Heart left ventricle (tissue), 16 donors: ENCODE data around the gene TOMM40L. TPM values are rescaled to one million over a fixed set of nuclear protein-coding genes. Genes with fewer than 3 reads are reported as not detected.

Experiments
- ATAC-seq, 4 donors: fragments of 200-7000 bp; cut with Tn5 transposase; one replicate each; pipeline ENCODE4 v1.9.1; 2020 to 2022; ENCODE audit warnings: moderate library complexity in 4 of 4, mild to moderate bottlenecking in 3 of 4, moderate number of reproducible peaks in 1 of 4
- DNase-seq, 5 donors: peaks; one replicate each; pipeline ENCODE4 v3.0.0-alpha.2; 2020
- H3K27ac ChIP-seq, 12 donors: fragments of 200-600 bp; sonication (generic) in 4 of 12; one replicate each; pipeline versions ENCODE4 v1.5.0 to v1.8.0; 2016 to 2022; ENCODE audit warnings: mild to moderate bottlenecking in 2 of 12
- H3K27me3 ChIP-seq, 9 donors: fragments of 200-600 bp; sonication (generic) in 2 of 9; one replicate each; pipeline versions ENCODE4 v1.5.1 to v1.8.0; 2016 to 2022; ENCODE audit warnings: mild to moderate bottlenecking in 3 of 9
- H3K36me3 ChIP-seq, 9 donors: fragments of 200-600 bp; sonication (generic) in 2 of 9; one replicate each; pipeline versions ENCODE4 v1.5.0 to v1.8.0; 2018 to 2022; ENCODE audit warnings: mild to moderate bottlenecking in 2 of 9
- H3K4me1 ChIP-seq, 12 donors: fragments of 200-600 bp; sonication (generic) in 4 of 12; one replicate each; pipeline versions ENCODE4 v1.5.0 to v1.8.0; 2016 to 2022; ENCODE audit warnings: mild to moderate bottlenecking in 3 of 12
- H3K4me3 ChIP-seq, 12 donors: fragments of 200-600 bp; sonication (generic) in 4 of 12; one replicate each; pipeline versions ENCODE4 v1.5.0 to v1.8.0; 2017 to 2022; ENCODE audit warnings: mild to moderate bottlenecking in 9 of 12, moderate library complexity in 4 of 12
- H3K9me3 ChIP-seq, 12 donors: fragments of 200-600 bp; sonication (generic) in 4 of 12; one replicate each; pipeline versions ENCODE4 v1.5.0 to v1.8.0; 2016 to 2022; ENCODE audit warnings: mild to moderate bottlenecking in 1 of 12
- CTCF ChIP-seq, 12 donors: fragments of 200-600 bp; sonication (generic) in 4 of 12; IDR thresholded peaks; one replicate each; pipeline versions ENCODE4 v1.5.0 to v1.8.0; 2018 to 2022; ENCODE audit warnings: antibody characterized with exemption in 12 of 12, mild to moderate bottlenecking in 5 of 12
- POLR2A ChIP-seq, 2 donors: fragments of 450-650 bp; IDR thresholded peaks; one replicate each; pipeline ENCODE4 v1.6.1; 2017; ENCODE audit warnings: antibody characterized with exemption in 2 of 2, mild to moderate bottlenecking in 2 of 2, moderate library complexity in 2 of 2
- WGBS, 4 donors: extraction: QIAGEN DNeasy Blood & Tissue Kit in 2 of 4; methylation state at CpG; one replicate each; pipeline versions ENCODE4 v1.1.5 to v1.1.7; 2013 to 2018; 5-methylcytosine and 5-hydroxymethylcytosine counted together
- intact Hi-C, 10 donors: fragments of 100-400 bp; cut with DNase I; formaldehyde crosslinking; loops; one replicate each; pipeline versions ENCODE4 v1.11.1 to v1.14.2; 2022
- long read RNA-seq, 3 donors: library from polyadenylated mRNA; unstranded; transcript quantifications; one replicate each; pipeline ENCODE4 v2.0.0, GENCODE V29; 2020 to 2021
- polyA plus RNA-seq, 2 donors: library from polyadenylated mRNA; stranded (reverse); fragments of 200-250 nt; gene quantifications; one replicate each; pipeline ENCODE4 v1.2.3, GENCODE V29; 2013
- total RNA-seq, 9 donors: library from RNA; depleted of rRNA in 2 of 9; stranded (reverse); fragments of >200 nt in 2 of 9; fragmentation: NEBNext Ultra II Directional in 3 of 9; extraction: Animal tissue kit (Norgen Biotek cat#: 25700) in 3 of 9; gene quantifications; one replicate each; pipeline versions ENCODE4 v1.1.0 to v1.2.4, GENCODE V29; 2016 to 2023
- donor health status: ischemic (EF 13 %, LVEDD 7.1; RV severe dilation, severe dysfunction).
- donor health status: healthy with polysubstance abuse.
- donor health status: DM: no; HTN: yes; CAD: no.
- donor health status: DM: no; HTN: no; CAD: no.
- donor health status: ischemic (EF 25% LVEDD 6.9; RV normal size, moderate dysfunction).
- donor health status: ischemic (EF 25% LVEDD 5.7; RV mildly dilated, moderate dysfunction).
- donor health status: healthy.
- donor health status: DM: yes; HTN: yes; CAD: no.
- donor health status: ischemic (EF 35%, LVEDD 5.7; RV mildly dilated, moderate dysfunction).
- donor health status: nonischemic (EF 11% LVEDD 7.7; RV severe dilation, severe dysfunction).
- donor health status: DM: yes; HTN: yes; CAD: no.
- donor health status: PGD.
- donor health status: ischemic (EF 29% LVEDD 5.4; RV normal size, mild dysfunction).
- donor health status: nonischemic (EF 23%, LVEDD 6.1; RV moderate dilation, normal function).

The TOMM40L gene
- total RNA-seq (10 to 100 TPM; 24.1 to 37.1 (median 31.1) TPM), polyA plus RNA-seq (10 to 100 TPM; 28.8 to 29.1 TPM)
- long read RNA-seq, donor 1, transcript TOMM40L-202 (10 exons, 2,708 nt), result major isoform, 12 of 26 reads
- long read RNA-seq, donor 1, partial matches to known transcripts, result 2 of 26 reads
- long read RNA-seq, donor 1, other reads (novel, unspliced or antisense), result 11 of 26 reads
- long read RNA-seq, donor 2, transcript TOMM40L-202 (10 exons, 2,708 nt), result major isoform, 19 of 53 reads
- long read RNA-seq, donor 2, partial matches to known transcripts, result 10 of 53 reads
- long read RNA-seq, donor 2, other reads (novel, unspliced or antisense), result 19 of 53 reads
- long read RNA-seq, donor 3, transcript TOMM40L-202 (10 exons, 2,708 nt), result major isoform, 7 of 21 reads
- long read RNA-seq, donor 3, partial matches to known transcripts, result 3 of 21 reads
- long read RNA-seq, donor 3, other reads (novel, unspliced or antisense), result 9 of 21 reads

GRCh38 chr1:161225534-161226319 lies at the start of gene TOMM40L:
Gene TOMM40L (plus strand): TSS chr1:161226060. CDS start chr1:161226490, 430 bp downstream.
- DNase-seq (peak; percentile 92 to 96 (median 94)), ATAC-seq (peak; percentile 95 to 97 (median 96))
- peak within 1 kb of the TSS; percentile 74 to 94 (median 86) for H3K27ac ChIP-seq
- peaks cover 0 to 32% (median 27%) of the 10 kb centered on the region in 9 donors for H3K36me3 ChIP-seq
- TF ChIP-seq CTCF (IDR thresholded peaks at IDR 0.05) (peak; percentile 32 to 75 (median 56)), POLR2A (IDR thresholded peaks at IDR 0.05) (peak in 1 of 2 donors; percentile 24)
- intact Hi-C loops, result loop anchor here (1.0 to 10.0 kb wide), 18 partner anchors 15 to 162 kb away; partner anchors contain the start of genes SDHC (in 5 of the 10), NDUFS2 (in 3 of the 10) and CFAP126 (in 2 of the 10)
- H3K4me3 ChIP-seq, result peak within 1 kb of the TSS; percentile 44 to 82 (median 75)
- H3K9me3 ChIP-seq, result no peaks in the 10 kb centered on the region
- H3K4me1 ChIP-seq, result peaks cover 0 to 32% (median 18%) of the 10 kb centered on the region in 12 donors
- 4 to 7% (median 6%) methylated on average over 16 of the region's 16 CpGs for WGBS, 4 donors
- H3K27me3 ChIP-seq, result no peaks in the 10 kb centered on the region

DNA sequence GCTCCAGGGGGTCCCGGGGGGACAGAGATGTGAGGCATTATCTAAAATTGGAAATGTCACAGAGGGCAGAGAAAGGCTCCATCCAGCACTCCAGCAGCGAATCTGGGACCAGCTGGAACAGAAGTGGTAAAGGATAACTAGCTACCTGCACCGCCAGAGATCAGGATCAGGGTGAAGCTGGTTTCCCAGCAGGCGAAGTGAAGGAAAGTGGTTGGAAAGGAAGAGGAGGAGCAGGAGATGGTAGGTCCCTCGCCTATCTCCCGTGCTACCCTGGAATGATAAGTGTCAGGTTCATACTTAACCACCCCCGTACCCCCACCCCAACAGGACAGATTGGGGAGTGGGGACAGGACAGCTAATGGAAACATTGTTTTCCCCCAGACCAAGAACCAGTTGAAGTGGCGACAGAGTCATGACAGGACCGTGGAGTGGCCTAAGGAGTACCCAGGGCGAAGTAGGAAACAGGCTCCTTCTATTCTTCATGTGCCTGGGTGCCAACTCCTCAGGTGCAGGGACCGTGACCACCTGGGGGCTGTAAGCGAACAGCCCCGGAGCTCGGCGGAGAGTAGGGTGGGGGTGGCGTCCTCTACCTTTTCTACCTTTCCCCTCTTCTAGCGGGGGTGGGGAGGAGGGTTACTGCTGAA lies 49.3 kb upstream of the TOMM40L start:
- H3K4me3 ChIP-seq, result peak overlapping the region; percentile 61 to 100 (median 78)
- H3K27ac ChIP-seq, result peak overlapping the region; percentile 60 to 95 (median 89)
- ATAC-seq, result peak; percentile 1 to 11 (median 3)
- TF ChIP-seq POLR2A (IDR thresholded peaks at IDR 0.05) (no peak), CTCF (IDR thresholded peaks at IDR 0.05) (no peak)
- peak in 1 of 5 donors; percentile 20 for DNase-seq
- H3K9me3 ChIP-seq, result no peaks in the 10 kb centered on the region
- H3K4me1 ChIP-seq, result peaks cover 6 to 52% (median 29%) of the 10 kb centered on the region in 12 donors
- no peaks in the 10 kb centered on the region for H3K27me3 ChIP-seq
- intact Hi-C loops, result no loop called here
- 15 to 21% (median 17%) methylated on average over 17 of the region's 17 CpGs for WGBS, 4 donors
- peaks cover 0 to 45% (median 41%) of the 10 kb centered on the region in 9 donors for H3K36me3 ChIP-seq

DNA sequence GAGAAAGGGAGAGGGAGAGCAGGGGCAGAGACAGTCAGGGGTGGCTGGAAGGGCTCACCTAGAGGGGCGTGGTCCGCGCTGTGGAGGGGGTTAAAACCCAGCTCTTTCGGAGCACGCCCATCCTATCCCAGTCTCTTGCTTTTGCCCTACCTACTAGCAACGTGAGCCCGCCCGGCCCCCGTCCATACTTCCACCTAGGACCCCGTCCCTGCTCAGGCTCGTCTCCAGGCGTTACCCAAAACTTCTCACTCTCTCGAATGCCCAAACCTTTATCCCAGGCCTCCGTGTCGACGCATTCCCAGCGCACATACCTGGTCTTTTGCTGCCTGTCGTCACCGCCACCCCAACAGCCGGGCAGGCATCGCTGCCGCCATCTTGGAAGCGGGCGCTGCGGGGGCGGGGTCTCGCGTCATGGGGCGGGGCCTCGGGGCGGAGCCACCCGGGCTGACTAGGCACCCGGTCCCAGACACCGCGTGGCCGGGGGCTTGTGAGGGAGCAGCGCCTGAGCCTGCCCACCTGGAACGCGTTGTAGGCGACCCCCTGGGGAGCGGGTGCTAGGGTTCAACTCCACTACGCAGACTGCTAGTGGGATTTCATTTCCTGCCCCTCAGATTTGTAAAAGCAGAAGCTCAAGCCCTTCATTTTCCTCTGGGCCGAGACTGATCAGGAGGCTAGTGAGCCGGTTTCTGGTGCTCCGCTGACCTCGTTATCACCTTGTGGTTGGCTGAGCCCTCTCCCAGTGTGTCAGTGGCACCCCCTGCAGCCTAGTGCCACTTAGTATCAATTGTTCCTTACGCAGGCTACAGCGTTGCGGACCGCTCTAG lies 48.5 kb upstream of the TOMM40L start, which contains the start of gene B4GALT3:
Gene B4GALT3, minus strand, starts transcription at position 396 of the 824 bp plus-strand sequence. CDS start 1,447 bp downstream, outside the sequence.
- H3K4me1 ChIP-seq, result peaks cover 6 to 55% (median 28%) of the 10 kb centered on the region in 12 donors
- WGBS, 4 donors, result 3 to 5% (median 4%) methylated on average over 47 to 50 of the region's 50 CpGs
- H3K4me3 ChIP-seq, result peak within 1 kb of the TSS; percentile 61 to 100 (median 78)
- no peaks in the 10 kb centered on the region for H3K9me3 ChIP-seq
- ATAC-seq, result peak; percentile 91 to 97 (median 96)
- no peaks in the 10 kb centered on the region for H3K27me3 ChIP-seq
- TF ChIP-seq CTCF (IDR thresholded peaks at IDR 0.05), result peak in 4 of 12 donors; percentile 8 to 40 (median 19)
- peak; percentile 48 to 91 for TF ChIP-seq POLR2A (IDR thresholded peaks at IDR 0.05)
- peak; percentile 90 to 96 (median 92) for DNase-seq
- H3K27ac ChIP-seq, result peak within 1 kb of the TSS; percentile 60 to 95 (median 89)
- intact Hi-C loops, result no loop called here
- peaks cover 0 to 37% (median 34%) of the 10 kb centered on the region in 9 donors for H3K36me3 ChIP-seq
